ENCODE results near the gene CTH. TPM values are rescaled to one million over a fixed set of nuclear protein-coding genes. Genes with fewer than 3 reads are reported as not detected.
"Not testable (repeated sequence)": the region's sequence is repeated elsewhere in the genome, so short reads cannot be mapped to it uniquely, and the experiment has no call there.

The CTH gene
- total RNA-seq, 1 experiment from 2014 or later = 23.5 TPM

DNA sequence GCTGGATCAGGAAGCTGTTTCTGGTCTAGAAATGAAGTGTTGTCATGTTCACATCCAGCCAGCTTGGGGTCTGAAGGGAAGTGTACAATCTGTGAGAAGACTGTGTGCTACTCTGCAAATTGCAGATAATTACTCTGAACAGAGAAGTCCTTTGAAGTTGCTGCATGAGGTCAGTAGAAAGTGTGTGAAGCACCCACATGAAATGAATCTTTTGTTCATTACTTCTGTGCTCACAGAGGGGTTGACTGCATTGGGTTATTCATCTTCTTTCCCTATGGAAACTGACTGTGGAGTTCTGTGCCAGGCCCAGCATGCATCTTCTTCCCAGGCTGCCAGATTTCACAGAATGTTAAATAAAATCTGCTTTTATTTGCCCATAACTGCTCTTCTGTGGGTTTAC, 47.1 kb downstream of the CTH start:
- H3K27me3 ChIP-seq (replicated peaks; ENCODE audit: insufficient read depth, low read depth, low read length, poor library complexity) = no peaks in the 10 kb centered on the region
- H3K9me3 ChIP-seq (ENCODE audit: low read depth, low read length, poor library complexity, severe bottlenecking) = no peaks in the 10 kb centered on the region
- CTCF ChIA-PET = no interaction called here
- POLR2A ChIA-PET (ENCODE audit: low non-redundant PET) = no interaction called here
- peak; percentile 47 for DNase-seq (ENCODE audit: low spot score)
- TF ChIP-seq, protein P1, sequence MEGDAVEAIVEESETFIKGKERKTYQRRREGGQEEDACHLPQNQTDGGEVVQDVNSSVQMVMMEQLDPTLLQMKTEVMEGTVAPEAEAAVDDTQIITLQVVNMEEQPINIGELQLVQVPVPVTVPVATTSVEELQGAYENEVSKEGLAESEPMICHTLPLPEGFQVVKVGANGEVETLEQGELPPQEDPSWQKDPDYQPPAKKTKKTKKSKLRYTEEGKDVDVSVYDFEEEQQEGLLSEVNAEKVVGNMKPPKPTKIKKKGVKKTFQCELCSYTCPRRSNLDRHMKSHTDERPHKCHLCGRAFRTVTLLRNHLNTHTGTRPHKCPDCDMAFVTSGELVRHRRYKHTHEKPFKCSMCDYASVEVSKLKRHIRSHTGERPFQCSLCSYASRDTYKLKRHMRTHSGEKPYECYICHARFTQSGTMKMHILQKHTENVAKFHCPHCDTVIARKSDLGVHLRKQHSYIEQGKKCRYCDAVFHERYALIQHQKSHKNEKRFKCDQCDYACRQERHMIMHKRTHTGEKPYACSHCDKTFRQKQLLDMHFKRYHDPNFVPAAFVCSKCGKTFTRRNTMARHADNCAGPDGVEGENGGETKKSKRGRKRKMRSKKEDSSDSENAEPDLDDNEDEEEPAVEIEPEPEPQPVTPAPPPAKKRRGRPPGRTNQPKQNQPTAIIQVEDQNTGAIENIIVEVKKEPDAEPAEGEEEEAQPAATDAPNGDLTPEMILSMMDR (conservative IDR thresholded peaks at IDR 0.05; ENCODE audit: low read depth, low read length) = no peak
- TF ChIP-seq EZH2 (IDR thresholded peaks at IDR 0.05; ENCODE audit: borderline replicate concordance, low read depth, low read length, poor library complexity, severe bottlenecking) = no peak
- intact Hi-C loops (cut with micrococcal nuclease; ENCODE audit: unreplicated experiment) = no loop called here
- BruUV-seq (replicated peaks) = no TSS peak
- peaks cover 18% of the 10 kb centered on the region for H3K4me1 ChIP-seq (ENCODE audit: insufficient read depth, low read length, poor library complexity, severe bottlenecking)
- no peaks in the 10 kb centered on the region for H3K36me3 ChIP-seq (ENCODE audit: insufficient read depth, low read length, poor library complexity, severe bottlenecking)
- H3K27ac ChIP-seq (ENCODE audit: low read depth, low read length, poor library complexity, severe bottlenecking) = no peak overlapping the region
- no peak overlapping the region for H3K4me3 ChIP-seq (ENCODE audit: low read depth, low read length, poor library complexity, severe bottlenecking)

DNA sequence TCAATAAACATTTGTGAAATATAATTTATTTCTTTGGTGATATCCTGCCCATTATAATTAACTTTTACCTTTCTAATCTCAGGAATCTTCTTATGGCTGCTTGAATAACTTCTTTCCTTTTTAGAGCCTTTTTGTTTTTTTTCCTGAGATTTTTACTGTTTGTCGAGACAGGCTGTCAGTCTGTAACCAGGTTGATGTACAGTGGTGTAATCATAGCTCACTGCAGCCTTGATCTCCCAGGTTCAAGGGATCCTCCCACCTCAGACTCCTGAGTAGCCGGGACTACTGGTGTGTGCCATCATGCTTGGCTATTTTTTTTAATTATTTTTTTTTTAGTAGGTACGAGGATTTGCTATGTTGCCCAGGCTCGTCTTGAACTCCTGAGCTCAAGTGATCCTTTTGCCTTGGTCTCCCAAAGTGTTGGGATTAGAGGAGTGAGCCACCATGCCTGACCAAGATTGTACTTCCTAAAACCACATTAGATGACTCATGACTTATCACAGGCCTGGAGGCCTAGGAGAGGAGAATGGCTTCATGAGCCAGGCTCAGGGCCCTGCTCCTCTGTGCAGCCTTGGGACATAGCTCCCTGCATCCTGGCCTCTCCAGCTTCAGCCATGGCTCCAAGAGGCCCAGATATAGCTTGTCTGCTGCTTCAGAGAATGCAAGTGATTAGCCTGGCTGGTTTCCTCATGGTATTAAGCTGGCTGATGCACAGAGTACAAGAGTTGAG, 48.6 kb downstream of the CTH start:
- Histone ChIP-seq H3K9me3 (ENCODE audit: low read depth, low read length, poor library complexity, severe bottlenecking) (no peaks in the 10 kb centered on the region), H3K27ac (ENCODE audit: low read depth, low read length, poor library complexity, severe bottlenecking) (no peak overlapping the region), H3K36me3 (ENCODE audit: insufficient read depth, low read length, poor library complexity, severe bottlenecking) (no peaks in the 10 kb centered on the region), H3K4me3 (ENCODE audit: low read depth, low read length, poor library complexity, severe bottlenecking) (no peak overlapping the region), H3K4me1 (ENCODE audit: insufficient read depth, low read length, poor library complexity, severe bottlenecking) (peaks cover 18% of the 10 kb centered on the region), H3K27me3 (replicated peaks; ENCODE audit: insufficient read depth, low read depth, low read length, poor library complexity) (no peaks in the 10 kb centered on the region)
- POLR2A ChIA-PET (ENCODE audit: low non-redundant PET) = no interaction called here
- CTCF ChIA-PET = no interaction called here
- no TSS peak for BruUV-seq (replicated peaks)
- intact Hi-C loops (cut with micrococcal nuclease; ENCODE audit: unreplicated experiment) = loop anchor here (2.0 kb wide), 1 partner anchor 23 kb away; no protein-coding TSS in a partner anchor
- peak; percentile 32 for DNase-seq (ENCODE audit: low spot score)
- no peak for TF ChIP-seq EZH2 (IDR thresholded peaks at IDR 0.05; ENCODE audit: borderline replicate concordance, low read depth, low read length, poor library complexity, severe bottlenecking)
- TF ChIP-seq, protein P1 (conservative IDR thresholded peaks at IDR 0.05; ENCODE audit: low read depth, low read length) = no peak

DNA sequence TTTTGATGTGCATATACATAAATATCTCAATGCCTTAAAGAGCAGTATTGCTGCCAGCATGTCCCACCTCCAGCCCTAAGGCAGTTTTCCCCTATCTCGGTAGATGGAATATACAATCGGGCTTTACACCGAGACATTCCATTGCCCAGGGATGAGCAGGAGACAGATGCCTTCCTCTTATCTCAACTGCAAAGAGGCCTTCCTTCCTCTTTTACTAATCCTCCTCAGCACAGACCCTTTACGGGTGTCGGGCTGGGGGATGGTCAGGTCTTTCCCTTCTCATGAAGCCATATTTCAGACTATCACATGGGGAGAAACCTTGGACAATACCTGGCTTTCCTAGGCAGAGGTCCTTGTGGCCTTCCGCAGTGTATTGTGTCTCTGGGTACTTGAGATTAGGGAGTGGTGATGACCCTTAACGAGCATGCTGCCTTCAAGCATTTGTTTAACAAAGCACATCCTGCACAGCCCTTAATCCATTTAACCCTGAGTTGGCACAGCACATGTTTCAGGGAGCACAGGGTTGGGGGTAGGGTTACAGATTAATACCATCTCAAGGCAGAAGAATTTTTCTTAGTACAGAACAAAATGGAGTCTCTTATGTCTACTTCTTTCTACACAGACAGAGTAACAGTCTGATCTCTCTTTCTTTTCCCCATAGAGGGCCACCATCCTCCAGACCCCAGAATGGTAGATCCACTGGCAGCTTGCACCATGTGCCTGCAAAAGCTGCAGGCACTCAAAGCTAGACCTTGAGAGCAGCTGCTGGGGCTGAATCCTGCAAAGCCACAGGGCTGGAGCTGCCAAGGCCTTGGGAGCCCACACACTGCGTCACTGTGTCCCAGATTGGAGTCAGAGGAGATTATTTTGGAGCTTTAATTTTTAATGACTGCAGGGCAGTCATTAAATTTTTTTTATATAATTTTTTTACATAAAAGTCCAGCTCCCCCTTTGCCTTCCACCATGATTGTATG, 50.0 kb downstream of the CTH start:
- H3K4me3 ChIP-seq (ENCODE audit: low read depth, low read length, poor library complexity, severe bottlenecking); H3K27ac ChIP-seq (ENCODE audit: low read depth, low read length, poor library complexity, severe bottlenecking); BruUV-seq (replicated peaks); H3K27me3 ChIP-seq (replicated peaks; ENCODE audit: insufficient read depth, low read depth, low read length, poor library complexity); POLR2A ChIA-PET (ENCODE audit: low non-redundant PET); H3K9me3 ChIP-seq (ENCODE audit: low read depth, low read length, poor library complexity, severe bottlenecking); H3K36me3 ChIP-seq (ENCODE audit: insufficient read depth, low read length, poor library complexity, severe bottlenecking); CTCF ChIA-PET: not testable (repeated sequence)
- peaks cover 18% of the 10 kb centered on the region for H3K4me1 ChIP-seq (ENCODE audit: insufficient read depth, low read length, poor library complexity, severe bottlenecking)
- intact Hi-C loops (cut with micrococcal nuclease; ENCODE audit: unreplicated experiment) = loop anchor here (2.0 kb wide), 1 partner anchor 22 kb away; no protein-coding TSS in a partner anchor
- DNase-seq (ENCODE audit: low spot score) = peak; percentile 58
